GM20431 (cell line): Measurements from ENCODE around the gene SPIRE2.
"Not testable (repeated sequence)": the region's sequence is repeated elsewhere in the genome, so short reads cannot be mapped to it uniquely, and the experiment has no call there.

Source experiments
- in situ Hi-C: fragments of 300-500 bp; cut with MseI, MboI; formaldehyde crosslinking; loops from one replicate; pipeline ENCODE4 v1.15.0; 2020; ENCODE audit warnings: low sequenced_read_pairs; ENCODE audit not compliant: unreplicated experiment

Gene SPIRE2, protein sequence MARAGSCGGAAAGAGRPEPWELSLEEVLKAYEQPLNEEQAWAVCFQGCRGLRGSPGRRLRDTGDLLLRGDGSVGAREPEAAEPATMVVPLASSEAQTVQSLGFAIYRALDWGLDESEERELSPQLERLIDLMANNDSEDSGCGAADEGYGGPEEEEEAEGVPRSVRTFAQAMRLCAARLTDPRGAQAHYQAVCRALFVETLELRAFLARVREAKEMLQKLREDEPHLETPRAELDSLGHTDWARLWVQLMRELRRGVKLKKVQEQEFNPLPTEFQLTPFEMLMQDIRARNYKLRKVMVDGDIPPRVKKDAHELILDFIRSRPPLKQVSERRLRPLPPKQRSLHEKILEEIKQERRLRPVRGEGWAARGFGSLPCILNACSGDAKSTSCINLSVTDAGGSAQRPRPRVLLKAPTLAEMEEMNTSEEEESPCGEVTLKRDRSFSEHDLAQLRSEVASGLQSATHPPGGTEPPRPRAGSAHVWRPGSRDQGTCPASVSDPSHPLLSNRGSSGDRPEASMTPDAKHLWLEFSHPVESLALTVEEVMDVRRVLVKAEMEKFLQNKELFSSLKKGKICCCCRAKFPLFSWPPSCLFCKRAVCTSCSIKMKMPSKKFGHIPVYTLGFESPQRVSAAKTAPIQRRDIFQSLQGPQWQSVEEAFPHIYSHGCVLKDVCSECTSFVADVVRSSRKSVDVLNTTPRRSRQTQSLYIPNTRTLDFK

DNA sequence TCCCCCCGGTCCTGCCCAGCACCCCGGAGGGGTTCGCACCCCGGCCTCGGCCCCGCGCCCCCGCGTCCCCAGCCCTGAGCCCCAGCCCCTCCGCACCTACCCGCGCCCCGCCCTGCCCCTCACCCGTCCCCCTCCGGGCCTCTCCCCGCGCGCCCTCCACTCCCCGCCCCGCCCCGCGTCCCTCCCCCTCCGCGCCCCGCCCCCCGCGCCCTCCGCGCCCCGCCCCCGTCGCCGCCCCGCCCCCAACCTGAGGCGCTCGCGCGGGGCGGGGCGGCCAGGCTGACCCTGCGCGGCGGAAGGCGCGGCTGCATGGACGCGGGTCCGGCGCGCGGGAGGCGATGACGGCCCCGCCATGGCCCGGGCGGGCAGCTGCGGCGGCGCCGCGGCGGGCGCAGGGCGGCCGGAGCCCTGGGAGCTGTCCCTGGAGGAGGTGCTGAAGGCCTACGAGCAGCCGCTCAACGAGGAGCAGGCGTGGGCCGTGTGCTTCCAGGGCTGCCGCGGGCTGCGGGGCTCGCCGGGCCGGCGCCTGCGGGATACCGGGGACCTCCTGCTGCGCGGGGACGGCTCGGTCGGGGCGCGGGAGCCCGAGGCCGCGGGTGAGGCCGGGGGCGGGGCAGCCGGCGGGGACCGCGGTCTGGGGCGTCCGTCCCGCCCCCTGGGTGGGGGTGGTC is at the start of gene SPIRE2:
Gene SPIRE2, plus strand, starts transcription at position 277 of the 671 bp plus-strand sequence. Its CDS starts 76 bp downstream, at position 353.
- in situ Hi-C loops, result no loop called here

DNA sequence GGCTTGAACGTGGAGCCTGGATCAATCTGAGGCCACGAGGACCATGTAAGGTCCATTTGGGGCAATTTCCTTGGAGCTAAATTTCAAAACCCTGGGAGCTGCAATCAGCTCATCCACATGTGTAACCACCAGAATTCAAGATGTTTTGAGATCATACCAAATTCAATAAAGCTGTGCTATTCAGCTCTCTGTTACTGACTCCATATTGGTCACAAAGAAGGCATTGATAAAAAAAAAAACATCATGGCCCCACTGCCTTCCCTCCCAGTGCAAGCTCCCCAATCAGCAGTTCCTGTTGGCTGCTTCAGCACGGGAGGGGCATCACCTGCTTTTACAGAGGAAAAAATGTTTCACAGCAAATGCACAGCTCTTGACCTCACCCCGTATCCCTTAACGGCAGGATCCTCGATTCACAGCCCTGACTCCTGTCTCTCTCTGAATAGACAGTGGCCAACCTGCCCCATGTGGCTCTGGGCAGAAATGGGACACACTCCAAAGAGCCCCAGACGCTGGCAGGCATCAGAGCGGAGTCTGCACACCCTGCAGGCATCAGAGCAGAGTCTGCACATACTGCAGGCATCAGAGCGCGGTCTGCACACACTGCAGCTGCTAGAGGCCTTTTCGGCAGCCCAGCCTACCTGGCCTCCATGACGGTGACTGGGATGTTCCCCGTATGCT is 48.9 kb upstream of the SPIRE2 start:
- in situ Hi-C loops, result no loop called here

DNA sequence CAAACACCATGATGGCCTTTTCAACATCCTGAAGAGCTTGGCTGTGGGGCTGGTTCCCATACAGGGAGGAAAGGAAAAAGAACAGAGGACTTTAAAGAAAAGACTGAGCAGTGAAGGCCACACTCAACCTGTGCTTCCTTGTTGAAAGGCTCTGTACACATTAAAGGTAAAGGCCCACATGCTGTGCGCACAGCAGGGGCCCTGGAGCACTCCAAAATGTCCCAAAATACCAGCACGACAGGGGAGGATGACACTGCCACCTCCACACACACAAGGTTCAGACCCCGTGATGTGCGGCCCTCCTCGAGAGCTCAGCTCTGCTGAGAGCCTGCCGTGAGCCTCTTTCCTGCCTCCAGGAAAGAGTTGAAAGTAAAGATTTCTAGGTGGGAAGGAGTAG is 48.4 kb upstream of the SPIRE2 start:
- in situ Hi-C loops, result no loop called here

DNA sequence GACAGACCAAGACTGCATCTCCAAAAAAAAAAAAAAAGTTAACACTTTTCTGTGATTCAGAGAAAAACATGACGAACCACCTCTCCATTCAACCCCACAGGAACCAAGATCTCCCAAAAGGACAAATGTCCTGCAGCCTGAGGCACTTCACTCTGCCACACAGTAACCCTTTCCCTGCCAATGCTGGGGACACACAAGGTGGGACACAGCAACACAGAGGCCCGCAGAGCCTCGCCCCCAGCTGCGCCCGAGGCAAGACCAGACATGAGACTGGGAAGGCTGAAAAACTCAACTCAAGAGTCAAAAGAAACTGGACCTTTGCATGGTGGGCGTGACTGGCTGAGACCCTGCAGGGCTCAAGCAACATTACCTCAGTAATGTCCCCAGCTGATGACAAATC is 45.8 kb upstream of the SPIRE2 start:
- in situ Hi-C loops, result no loop called here

DNA sequence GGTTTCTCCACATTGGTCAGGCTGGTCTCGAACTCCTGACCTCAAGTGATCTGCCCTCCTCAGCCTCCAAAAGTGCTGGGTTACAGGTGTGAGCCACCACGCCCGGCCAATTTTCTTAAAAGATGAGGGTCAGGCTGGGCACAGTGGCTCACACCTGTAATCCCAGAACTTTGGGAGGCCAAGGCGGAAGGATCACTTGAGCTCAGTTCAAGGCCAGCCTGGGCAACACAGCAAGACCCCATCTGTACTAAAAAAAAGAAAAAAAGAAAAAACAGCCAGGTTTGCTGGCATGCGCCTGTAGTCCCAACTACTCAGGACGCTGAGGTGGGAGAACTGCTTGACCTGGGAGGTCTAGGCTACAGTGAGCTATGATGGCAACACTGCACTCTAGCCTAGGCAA is 44.3 kb upstream of the SPIRE2 start:
- in situ Hi-C loops, result not testable (repeated sequence)

DNA sequence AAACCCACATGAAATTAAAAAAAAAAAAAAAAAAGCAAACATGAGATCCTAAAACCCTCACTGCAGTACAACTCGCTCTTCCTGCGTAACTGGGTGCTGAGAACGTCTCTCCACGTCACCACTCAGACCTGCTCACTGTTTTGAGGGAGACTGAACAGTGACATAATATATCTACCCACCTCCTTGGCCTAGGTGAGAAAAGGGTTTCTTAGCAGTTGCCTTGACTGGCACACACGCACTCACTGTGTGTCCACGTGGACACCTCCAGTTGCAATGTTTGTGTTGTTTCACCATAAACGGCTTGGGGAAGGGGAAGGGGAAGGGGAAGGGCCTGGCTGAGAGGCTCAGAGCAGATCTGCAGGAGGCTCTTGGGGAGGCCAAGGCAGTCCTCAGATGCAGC is 43.9 kb upstream of the SPIRE2 start:
- in situ Hi-C loops, result no loop called here

DNA sequence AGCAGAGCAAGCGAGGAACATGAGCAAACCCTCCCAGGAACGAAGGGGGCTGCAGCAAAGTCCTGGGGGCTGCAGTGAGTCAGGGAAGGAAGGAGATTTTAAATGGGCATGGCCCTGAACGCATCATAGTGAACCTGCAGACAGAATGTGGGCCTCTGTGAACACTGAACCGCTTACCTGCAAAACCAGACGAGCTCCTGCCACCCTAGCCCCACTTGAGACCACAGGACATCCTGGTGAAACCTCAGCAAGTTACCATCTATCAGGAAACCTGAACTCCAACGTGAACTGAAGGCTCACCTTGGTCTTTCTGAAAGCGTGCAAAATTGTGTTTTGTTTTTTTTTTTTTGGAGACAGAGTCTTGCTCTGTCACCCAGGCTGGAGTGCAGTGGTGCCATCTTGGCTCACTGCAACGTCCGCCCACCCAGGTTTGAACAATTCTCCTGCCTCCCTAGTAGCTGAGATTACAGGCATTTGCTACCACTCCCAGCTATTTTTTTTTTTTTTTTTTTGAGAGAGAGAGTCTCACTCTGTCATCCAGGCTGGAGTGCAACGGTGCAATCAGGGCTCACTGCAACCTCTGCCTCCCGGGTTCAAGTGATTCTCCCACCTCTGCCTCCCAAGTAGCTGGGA is 42.6 kb upstream of the SPIRE2 start:
- in situ Hi-C loops, result no loop called here

DNA sequence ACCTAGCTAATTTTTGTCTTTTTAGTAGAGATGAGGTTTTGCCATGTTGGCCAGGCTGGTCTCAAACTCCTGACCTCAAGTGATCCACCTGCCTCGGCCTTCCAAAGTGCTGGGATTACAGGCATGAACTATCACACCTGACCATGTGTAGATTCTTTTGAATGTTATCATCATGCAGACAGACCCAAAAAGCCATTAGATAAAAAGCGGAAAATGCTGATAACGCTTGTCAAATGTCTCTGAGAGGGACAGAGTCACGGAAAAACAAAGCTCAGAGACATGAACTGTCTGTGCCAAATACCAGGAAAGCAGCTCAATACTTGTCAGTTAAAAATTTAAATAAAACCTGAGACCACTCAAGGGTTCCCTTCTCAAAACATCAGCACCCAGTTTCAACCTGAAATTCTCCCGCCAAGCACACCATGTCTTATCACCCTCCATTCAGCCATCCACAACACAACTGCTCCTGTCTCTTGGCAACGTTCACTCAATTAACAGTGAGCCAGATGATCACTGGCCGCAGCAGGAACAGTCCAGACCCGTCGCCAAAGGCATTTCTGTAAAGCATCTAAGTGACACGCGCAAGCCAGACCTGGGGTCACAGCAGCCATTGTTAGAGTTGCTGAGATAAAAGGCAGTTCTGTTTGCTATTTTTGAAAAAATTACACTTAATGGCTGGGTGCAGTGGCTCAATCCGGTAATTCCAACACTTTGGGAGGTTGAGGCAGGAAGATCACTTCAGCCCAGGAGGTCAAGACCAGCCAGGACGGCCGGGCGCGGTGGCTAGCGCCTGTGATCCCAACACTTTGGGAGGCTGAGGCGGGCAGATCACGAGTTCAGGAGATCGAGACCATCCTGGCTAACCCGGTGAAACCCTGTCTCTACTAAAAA is 41.6 kb upstream of the SPIRE2 start:
- in situ Hi-C loops, result no loop called here

DNA sequence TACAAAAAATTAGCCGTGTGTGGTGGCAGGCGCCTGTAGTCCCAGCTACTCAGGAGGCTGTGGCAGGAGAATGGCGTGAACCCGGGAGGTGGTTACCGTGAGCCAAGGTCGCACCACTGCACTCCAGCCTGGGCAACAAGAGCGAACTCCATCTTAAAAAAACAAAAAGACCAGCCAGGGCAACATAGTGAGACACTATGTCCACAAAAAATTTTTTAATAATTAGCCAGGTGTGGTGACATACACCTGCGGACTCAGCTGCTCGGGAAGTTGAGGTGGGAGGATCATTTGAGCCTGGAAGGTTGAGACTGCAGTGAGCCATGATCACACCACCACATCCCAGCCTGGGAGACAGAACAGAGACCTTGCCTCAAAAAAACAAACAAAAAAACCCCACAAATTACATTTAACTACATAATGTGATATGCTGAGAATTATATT is 40.9 kb upstream of the SPIRE2 start:
- in situ Hi-C loops, result no loop called here

DNA sequence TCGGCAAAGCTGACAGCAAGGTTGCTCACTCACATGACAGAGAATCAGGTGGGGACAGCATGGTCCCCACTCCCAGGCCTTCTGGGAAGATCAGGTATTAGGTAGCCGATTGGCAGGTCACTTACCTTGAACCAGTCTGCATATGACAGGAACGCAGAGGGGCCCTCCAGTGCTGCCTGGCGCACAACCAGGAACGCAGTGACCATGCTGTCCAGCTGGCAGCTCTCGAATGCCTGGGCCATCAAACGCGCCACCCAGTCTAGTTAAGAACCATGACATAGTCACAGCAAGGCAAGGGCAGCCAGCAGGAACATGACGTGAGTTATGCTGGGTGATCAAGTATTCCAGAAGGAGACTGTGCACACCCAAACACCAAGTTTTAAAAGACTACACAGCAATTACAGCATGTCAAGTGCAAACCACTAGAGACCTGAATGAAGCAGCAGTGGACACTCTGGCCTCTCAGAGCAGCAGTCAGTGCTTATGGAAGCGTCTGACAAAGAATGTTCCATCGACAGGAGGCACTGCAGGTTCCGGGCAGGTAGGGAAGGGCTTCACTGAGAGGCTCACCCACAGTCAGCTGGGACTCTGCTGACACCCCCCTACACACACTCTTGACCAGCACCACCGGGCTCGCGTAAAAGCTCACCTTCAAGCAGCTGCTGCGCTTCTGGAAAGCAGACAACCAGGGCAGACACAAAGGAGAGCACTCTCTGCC is 36.8 kb upstream of the SPIRE2 start:
- in situ Hi-C loops, result no loop called here

DNA sequence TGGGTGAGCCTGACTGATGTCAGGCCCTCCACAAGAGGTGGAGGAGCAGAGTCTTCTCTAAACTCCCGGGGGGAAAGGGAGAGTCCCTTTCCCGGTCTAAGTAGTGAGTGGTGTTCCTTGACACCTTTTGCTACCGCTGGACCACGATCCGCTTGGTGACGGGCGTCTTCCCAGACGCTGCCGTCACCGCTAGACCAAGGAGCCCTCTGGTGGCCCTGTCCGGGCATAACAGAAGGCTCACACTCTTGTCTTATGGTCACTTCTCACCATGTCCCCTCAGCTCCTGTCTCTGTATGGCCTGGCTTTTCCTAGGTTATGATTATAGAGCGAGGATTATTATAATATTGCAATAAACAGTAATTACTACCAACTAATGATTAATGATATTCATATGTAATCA is 35.2 kb upstream of the SPIRE2 start:
- in situ Hi-C loops, result not testable (repeated sequence)

DNA sequence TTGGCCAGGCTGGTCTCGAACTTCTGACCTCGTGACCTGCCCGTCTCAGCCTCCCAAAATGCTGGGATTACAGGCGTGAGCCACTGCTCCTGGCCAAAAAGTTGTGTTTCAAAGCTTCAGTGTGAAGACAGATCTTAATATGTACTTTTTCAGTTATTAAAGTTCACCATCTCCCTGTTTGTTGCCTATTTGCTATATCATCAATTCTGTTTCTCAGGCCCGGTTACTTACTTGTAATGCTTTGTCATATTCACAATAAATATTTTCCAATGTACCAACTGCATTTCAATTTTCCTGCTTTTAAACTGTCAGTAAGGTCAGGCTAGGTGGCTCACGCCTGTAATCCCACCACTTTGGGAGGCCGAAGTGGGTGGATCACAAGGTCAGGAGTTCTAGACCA is 34.3 kb upstream of the SPIRE2 start:
- in situ Hi-C loops, result no loop called here

DNA sequence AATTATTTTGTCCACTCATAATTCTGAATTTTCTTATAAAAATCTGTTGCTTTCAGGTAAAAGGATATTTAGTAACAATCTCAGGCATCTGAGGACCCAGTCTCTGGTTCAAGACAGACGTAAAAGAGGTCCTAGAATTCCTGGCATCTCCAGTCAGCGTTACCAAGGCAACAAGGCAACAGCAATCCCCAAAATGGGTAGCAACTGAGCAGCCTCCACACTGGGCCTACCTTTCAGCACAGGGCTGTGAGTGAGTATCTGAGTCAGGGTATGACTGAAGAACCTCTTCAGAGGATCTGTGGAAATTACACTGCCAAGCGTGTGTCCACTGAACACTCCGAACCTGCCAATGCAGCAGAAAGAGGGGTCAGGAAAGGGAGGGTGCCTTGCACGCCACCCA is 32.6 kb upstream of the SPIRE2 start:
- in situ Hi-C loops, result no loop called here

DNA sequence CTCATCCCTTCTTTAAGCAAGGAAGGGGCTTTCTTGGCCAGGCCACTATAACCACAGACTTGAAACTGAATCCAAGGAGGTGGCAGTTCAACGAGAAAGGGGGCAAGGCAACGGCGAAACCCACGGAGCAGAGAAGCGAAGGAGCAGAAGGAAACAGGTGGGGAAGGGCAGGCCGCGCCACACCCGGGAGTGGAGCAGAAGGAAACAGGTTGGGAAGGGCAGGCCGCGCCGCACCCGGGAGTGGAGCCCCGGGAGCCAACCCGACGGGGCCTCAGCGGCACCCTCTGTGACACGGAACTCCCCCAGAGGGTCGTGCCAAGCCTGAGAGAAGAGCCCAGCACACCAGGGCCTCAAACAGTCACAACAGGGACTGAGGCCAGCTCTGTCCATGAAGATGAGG is 32.2 kb upstream of the SPIRE2 start:
- in situ Hi-C loops, result no loop called here

DNA sequence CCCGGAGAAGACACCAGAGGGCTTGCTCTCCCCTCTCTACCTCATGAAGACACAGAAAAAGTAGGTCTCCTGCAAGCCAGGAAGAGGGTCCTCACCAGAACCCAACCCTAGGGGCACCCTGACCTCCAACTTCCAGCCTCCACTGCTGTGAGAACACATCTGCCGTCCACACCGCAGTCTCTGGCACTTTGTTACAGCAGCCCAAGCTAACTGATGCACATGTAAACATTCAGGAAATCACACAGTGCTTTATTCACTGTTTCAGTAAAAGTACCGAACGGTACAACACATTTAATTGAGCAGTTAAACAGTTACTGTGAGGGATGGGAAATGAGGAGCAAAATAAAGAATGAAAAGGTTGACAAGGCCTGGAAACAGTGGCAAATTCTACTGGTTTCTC is 30.1 kb upstream of the SPIRE2 start:
- in situ Hi-C loops, result no loop called here

DNA sequence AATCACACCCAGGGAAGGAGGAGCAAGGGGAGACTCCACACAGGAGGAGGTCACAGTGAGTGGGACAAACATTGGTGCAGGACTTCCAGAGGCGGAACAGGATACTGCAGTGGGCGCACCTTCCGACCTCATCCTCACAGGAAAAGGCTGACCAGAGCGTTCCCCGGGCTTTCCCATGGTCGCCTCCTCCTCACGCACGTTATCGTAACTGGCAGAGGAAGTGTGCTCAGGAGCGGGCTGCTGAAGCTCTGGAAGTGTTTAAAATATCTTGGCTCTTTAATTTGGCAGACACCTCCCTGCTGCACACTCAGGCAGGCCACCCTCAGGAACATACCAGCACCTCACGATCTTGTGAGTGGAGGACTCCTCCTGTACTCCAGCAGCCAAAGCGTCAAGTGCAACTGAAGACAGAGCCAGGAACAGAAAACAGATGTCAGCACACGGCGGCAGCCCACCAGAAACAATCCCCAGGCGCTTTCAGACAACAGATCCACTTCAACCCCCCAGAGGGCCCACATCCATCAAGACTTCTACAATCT is 29.4 kb upstream of the SPIRE2 start:
- in situ Hi-C loops, result no loop called here

DNA sequence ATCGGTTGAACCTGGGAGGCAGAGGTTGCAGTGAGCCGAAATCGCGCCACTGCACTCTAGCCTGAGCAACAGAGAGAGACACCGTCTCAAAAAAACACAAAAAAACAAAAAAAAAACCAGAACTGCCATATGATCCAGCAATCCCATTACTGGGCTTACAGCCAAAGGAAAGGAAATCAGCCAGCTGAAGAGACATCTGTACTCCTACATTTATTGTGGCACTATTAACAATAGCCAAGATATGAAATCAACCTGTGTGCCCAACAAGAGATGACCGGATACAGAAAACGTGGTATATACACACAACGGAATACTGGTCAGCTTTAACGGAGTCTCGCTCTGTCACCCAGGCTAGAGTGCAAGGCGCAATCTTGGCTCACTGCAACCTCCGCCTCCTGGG is 26.5 kb upstream of the SPIRE2 start:
- in situ Hi-C loops, result no loop called here
